IMR-90 (cell line): ENCODE data around the gene CIRBP. TPM values are rescaled to one million over a fixed set of nuclear protein-coding genes. Genes with fewer than 3 reads are reported as not detected.

ENCODE experiments used
- ATAC-seq: fragments of 200-7000 bp; cut with Tn5 transposase; 2 replicates; pipeline ENCODE4 v1.9.1; 2020; ENCODE audit warnings: low read depth, mild to moderate bottlenecking, moderate library complexity
- BruUV-seq: library from RNA; stranded (reverse); fragments of 400-500 nt; replicated peaks from 2 replicates; lab custom pipeline; 2021; lab: Mats Ljungman, UMichigan
- CTCF ChIA-PET: fragments of 300-600 bp; formaldehyde crosslinking; extraction: SDS; loops from one replicate; lab custom pipeline; 2021; ENCODE audit warnings: antibody characterized with exemption; lab: Yijun Ruan, JAX
- POLR2A ChIA-PET: fragments of 300-600 bp; sonication (Branson Sonifier 250); formaldehyde crosslinking; loops from one replicate; lab custom pipeline; 2022; ENCODE audit warnings: antibody characterized with exemption; ENCODE audit not compliant: unreplicated experiment; lab: Charles Lee
- DNase-seq: peaks from one replicate; pipeline ENCODE4 v3.0.0; 2013
- H2AFZ ChIP-seq: replicated peaks from 2 replicates; pipeline ENCODE3; 2013; ENCODE audit warnings: low read length, mild to moderate bottlenecking; ENCODE audit not compliant: poor library complexity
- H2AK5ac ChIP-seq: 2 replicates; pipeline ENCODE4 v1.6.1; 2013; ENCODE audit warnings: low read depth, low read length, inconsistent platforms
- H2AK9ac ChIP-seq: replicated peaks from 2 replicates; pipeline ENCODE3; 2013; ENCODE audit warnings: mild to moderate bottlenecking, low read depth, low read length, moderate library complexity; ENCODE audit not compliant: poor library complexity
- H2BK120ac ChIP-seq: 2 replicates; pipeline ENCODE4 v1.6.1; 2013; ENCODE audit warnings: low read depth, low read length, inconsistent platforms
- H2BK15ac ChIP-seq: 3 replicates; pipeline ENCODE4 v1.6.1; 2013; ENCODE audit warnings: low read depth, low read length, inconsistent platforms
- H2BK20ac ChIP-seq: 2 replicates; pipeline ENCODE4 v1.6.1; 2013; ENCODE audit warnings: low read depth, mild to moderate bottlenecking, inconsistent platforms, low read length, moderate library complexity
- H2BK5ac ChIP-seq: 2 replicates; pipeline ENCODE4 v1.6.1; 2013; ENCODE audit warnings: mild to moderate bottlenecking, low read depth, low read length, inconsistent platforms; ENCODE audit not compliant: poor library complexity, severe bottlenecking
- H3K14ac ChIP-seq: replicated peaks from 2 replicates; pipeline ENCODE4 v1.6.1; 2013; ENCODE audit warnings: low read depth, low read length, inconsistent platforms
- H3K18ac ChIP-seq: 2 replicates; pipeline ENCODE4 v1.6.1; 2013; ENCODE audit warnings: low read depth, low read length, control low read depth
- H3K23ac ChIP-seq: 2 replicates; pipeline ENCODE4 v1.6.1; 2013; ENCODE audit warnings: low read depth, low read length, inconsistent platforms
- H3K27ac ChIP-seq: 2 replicates; pipeline ENCODE4 v1.5.1; 2013; ENCODE audit warnings: mild to moderate bottlenecking, control low read depth, low read length; ENCODE audit not compliant: insufficient read depth
- H3K27me3 ChIP-seq: 2 replicates; pipeline ENCODE4 v1.6.1; 2013; ENCODE audit warnings: low read length; ENCODE audit not compliant: control insufficient read depth, insufficient read depth
- H3K36me3 ChIP-seq: 2 replicates; pipeline ENCODE4 v1.6.1; 2013; ENCODE audit warnings: low read length, mixed read lengths; ENCODE audit not compliant: control insufficient read depth, insufficient read depth
- H3K4ac ChIP-seq: 2 replicates; pipeline ENCODE4 v1.6.1; 2013; ENCODE audit warnings: low read depth, low read length, inconsistent platforms
- H3K4me1 ChIP-seq: 2 replicates; pipeline ENCODE4 v1.6.1; 2013; ENCODE audit warnings: low read length, mixed read lengths; ENCODE audit not compliant: control insufficient read depth, insufficient read depth
- H3K4me2 ChIP-seq: 2 replicates; pipeline ENCODE4 v1.6.1; 2013; ENCODE audit warnings: low read depth, mild to moderate bottlenecking, control low read depth, low read length, moderate library complexity
- H3K4me3 ChIP-seq: 2 replicates; pipeline ENCODE4 v1.5.1; 2013; ENCODE audit warnings: low read depth, mild to moderate bottlenecking, control low read depth, low read length, moderate library complexity; ENCODE audit not compliant: insufficient read depth
- H3K56ac ChIP-seq: 2 replicates; pipeline ENCODE4 v1.6.1; 2013; ENCODE audit warnings: low read length, inconsistent platforms; ENCODE audit not compliant: insufficient read depth; ENCODE audit errors: extremely low read depth
- H3K79me1 ChIP-seq, 2 experiments: 2 replicates each; pipeline ENCODE4 v1.6.1; 2013; ENCODE audit warnings: low read length in 2 of 2, inconsistent platforms in 1 of 2, low read depth in 1 of 2
- H3K9ac ChIP-seq: 2 replicates; pipeline ENCODE4 v1.6.1; 2013; ENCODE audit warnings: low read depth, low read length, control low read depth
- H3K9me1 ChIP-seq: 2 replicates; pipeline ENCODE4 v1.6.1; 2013; ENCODE audit warnings: low read length, inconsistent platforms; ENCODE audit not compliant: insufficient read depth
- H3K9me3 ChIP-seq: 2 replicates; pipeline ENCODE4 v1.6.1; 2013; ENCODE audit warnings: low read length; ENCODE audit not compliant: control insufficient read depth, insufficient read depth
- H4K20me1 ChIP-seq: 2 replicates; pipeline ENCODE4 v1.6.1; 2013; ENCODE audit warnings: low read length, inconsistent platforms; ENCODE audit not compliant: insufficient read depth
- H4K5ac ChIP-seq: 2 replicates; pipeline ENCODE4 v1.6.1; 2013; ENCODE audit warnings: mild to moderate bottlenecking, low read depth, low read length, control low read depth
- H4K8ac ChIP-seq, 2 experiments: 2 replicates each; pipeline ENCODE4 v1.6.1; 2013; ENCODE audit warnings: low read depth in 2 of 2, low read length in 2 of 2, control low read depth in 1 of 2, inconsistent platforms in 1 of 2
- H4K91ac ChIP-seq: 2 replicates; pipeline ENCODE4 v1.6.1; 2013; ENCODE audit warnings: low read depth, low read length, inconsistent platforms; ENCODE audit not compliant: insufficient read depth
- BHLHE40 ChIP-seq: fragments of 150-350 bp; IDR thresholded peaks from 2 replicates; pipeline ENCODE4 v1.6.1; 2016; ENCODE audit warnings: mild to moderate bottlenecking, low read depth, low read length
- CEBPB ChIP-seq: IDR thresholded peaks from 2 replicates; pipeline ENCODE4 v1.6.1; 2012; ENCODE audit warnings: low read depth, low read length, improper control_type of control experiment
- CHD1 ChIP-seq: IDR thresholded peaks from 2 replicates; pipeline ENCODE4 v1.6.1; 2012; ENCODE audit warnings: low read depth, low read length, improper control_type of control experiment
- CTCF ChIP-seq: conservative IDR thresholded peaks from 2 replicates; pipeline ENCODE4 v1.5.1; 2012; ENCODE audit warnings: mild to moderate bottlenecking, low read depth, low read length, improper control_type of control experiment
- FOS ChIP-seq: fragments of 150-350 bp; IDR thresholded peaks from 2 replicates; pipeline ENCODE4 v1.6.1; 2016; ENCODE audit warnings: low read depth, low read length
- MAFK ChIP-seq: IDR thresholded peaks from 2 replicates; pipeline ENCODE4 v1.6.1; 2012; ENCODE audit warnings: low read depth, low read length, improper control_type of control experiment
- MAZ ChIP-seq: IDR thresholded peaks from 2 replicates; pipeline ENCODE4 v1.6.1; 2012; ENCODE audit warnings: low read depth, mild to moderate bottlenecking, low read length, improper control_type of control experiment, moderate library complexity, borderline replicate concordance
- MXI1 ChIP-seq: IDR thresholded peaks from 2 replicates; pipeline ENCODE4 v1.6.1; 2012; ENCODE audit warnings: low read depth, mild to moderate bottlenecking, low read length, moderate library complexity, borderline replicate concordance
- NFE2L2 ChIP-seq: fragments of 150-350 bp; IDR thresholded peaks from 2 replicates; pipeline ENCODE4 v1.6.1; 2016; ENCODE audit warnings: low read depth, mild to moderate bottlenecking, low read length
- POLR2A ChIP-seq: IDR thresholded peaks from 2 replicates; pipeline ENCODE4 v1.6.1; 2012; ENCODE audit warnings: mild to moderate bottlenecking, low read depth, low read length
- RAD21 ChIP-seq: IDR thresholded peaks from 2 replicates; pipeline ENCODE4 v1.6.1; 2012; ENCODE audit warnings: low read length, improper control_type of control experiment
- SMC3 ChIP-seq: fragments of 150-350 bp; IDR thresholded peaks from 2 replicates; pipeline ENCODE4 v1.6.1; 2016; ENCODE audit warnings: low read depth, mild to moderate bottlenecking, antibody characterized with exemption, low read length, moderate library complexity
- WGBS, 2 experiments: methylation state at CpG; one replicate each; pipeline versions ENCODE4 v1.1.5 to v1.1.7; 2013; ENCODE audit warnings: missing lambda C conversion rate in 2 of 2; ENCODE audit not compliant: insufficient read length in 1 of 2; ENCODE audit errors: extremely low coverage in 2 of 2; 5-methylcytosine and 5-hydroxymethylcytosine counted together
- dilution Hi-C: fragments of 300-500 bp; cut with HindIII; formaldehyde crosslinking; loops from one replicate; pipeline ENCODE4 v1.14.3; 2018; ENCODE audit warnings: low sequenced_read_pairs; ENCODE audit not compliant: unreplicated experiment
- in situ Hi-C: fragments of 300-500 bp; cut with MboI; formaldehyde crosslinking; loops from 3 replicates; pipeline ENCODE4 v1.14.3; 2019; ENCODE audit warnings: low sequenced_read_pairs, inconsistent platforms, mixed read lengths
- intact Hi-C: fragments of 100-400 bp; cut with micrococcal nuclease; formaldehyde crosslinking; loops from 2 replicates; pipeline ENCODE4 v1.10.0; 2022
- polyA plus RNA-seq, 3 experiments: library from polyadenylated mRNA; depleted of rRNA; stranded (reverse); fragments of >200 nt; gene quantifications; 2 replicates each; pipeline ENCODE4 v1.2.3, GENCODE V29; 2012; ENCODE audit warnings: low replicate concordance in 1 of 3
- total RNA-seq: library from RNA; depleted of rRNA; stranded (reverse); fragments of >200 nt; gene quantifications from 2 replicates; pipeline ENCODE4 v1.2.3, GENCODE V29; 2012
- TF ChIP-seq, protein P1 (sequence below): fragments of 150-350 bp; IDR thresholded peaks from 2 replicates; pipeline ENCODE4 v1.6.1; 2017; ENCODE audit warnings: mild to moderate bottlenecking, antibody characterized with exemption, low read length, low read depth
- TF ChIP-seq, protein P2 (sequence below): fragments of 150-350 bp; IDR thresholded peaks from 2 replicates; pipeline ENCODE4 v1.6.1; 2016; ENCODE audit warnings: low read depth, mild to moderate bottlenecking, low read length, moderate library complexity, borderline replicate concordance

Gene CIRBP
- total and polyA plus RNA-seq, 2 of the 4 experiments (the other 2 are of a cell fraction), result 299 to 542 TPM

DNA sequence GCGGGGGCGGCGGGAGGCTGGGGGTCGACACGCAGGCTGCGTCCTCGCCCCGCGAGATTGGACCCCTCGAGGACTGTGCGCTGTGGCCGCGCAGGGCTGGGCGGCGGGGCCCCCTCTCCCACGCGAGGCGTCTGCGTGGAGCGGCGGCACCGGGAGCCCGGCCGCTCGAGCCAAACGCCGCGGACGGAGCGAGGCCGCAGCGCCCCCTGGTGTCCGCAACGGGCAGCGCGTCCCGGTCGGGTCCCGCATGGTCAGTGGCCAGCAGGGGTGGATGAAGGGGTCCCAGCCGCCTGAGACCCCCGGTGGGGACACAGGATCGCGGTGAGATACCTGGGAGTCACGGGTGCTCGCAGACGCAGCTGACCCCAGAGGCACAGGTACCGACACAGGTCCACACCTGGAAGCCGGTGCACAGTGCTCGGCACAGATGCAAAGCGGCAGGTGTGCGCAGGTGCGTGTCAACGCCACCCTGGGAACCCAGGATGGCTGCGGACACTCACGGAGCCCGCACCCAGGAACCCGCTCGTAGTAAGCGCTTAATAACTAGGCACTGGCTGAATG, 2.1 kb upstream of the CIRBP start:
- DNase-seq (no peak), ATAC-seq (peak; percentile 13)
- H2AK5ac ChIP-seq, result peak overlapping the region; percentile 87
- H3K9me1 ChIP-seq, result peaks cover 9% of the 10 kb centered on the region
- BruUV-seq, result no TSS peak
- H3K4me1 ChIP-seq, result peaks cover 51% of the 10 kb centered on the region
- intact Hi-C loops (loop anchor here (1.0 to 2.0 kb wide), 4 partner anchors 14 to 46 kb away; partner anchors contain the start of gene MIDN), dilution Hi-C loops (no loop called here), in situ Hi-C loops (no loop called here)
- H3K27ac ChIP-seq, result peak overlapping the region; percentile 93
- peak overlapping the region; percentile 51; the same call in 1 of the 2 replicates for H4K91ac ChIP-seq
- peaks cover 5 to 64% of the 10 kb centered on the region in 2 experiments; a peak in 3 of 4 replicates for H3K79me1 ChIP-seq
- no peak overlapping the region for H3K18ac ChIP-seq
- H4K20me1 ChIP-seq, result peaks cover 40% of the 10 kb centered on the region
- H2BK120ac ChIP-seq, result peak overlapping the region; percentile 57; the same call in 1 of the 2 replicates
- H3K56ac ChIP-seq, result no peak overlapping the region; the same call in 1 of the 2 replicates
- peak overlapping the region; percentile 61 for H3K4me3 ChIP-seq
- no peak overlapping the region for H2BK15ac ChIP-seq
- peak overlapping the region; percentile 47 for H3K4ac ChIP-seq
- CTCF ChIA-PET, result interaction anchor here (0.6 to 3.5 kb wide), 6 partner anchors 12 to 620 kb away, joined by 3 to 64 read pairs (median 4); partner anchors contain the start of gene ATP5F1D
- no peaks in the 10 kb centered on the region for H3K9me3 ChIP-seq
- 0 out of 2 replicates have a peak overlapping the region, but pooled peaks have one; percentile 27 for H3K14ac ChIP-seq
- peaks cover 13% of the 10 kb centered on the region for H3K36me3 ChIP-seq
- H3K9ac ChIP-seq, result peak overlapping the region; percentile 54
- H2AK9ac ChIP-seq, result peak overlapping the region; percentile 98
- H2BK5ac ChIP-seq, result peak overlapping the region; percentile 88
- H3K4me2 ChIP-seq, result peak overlapping the region; percentile 85
- no peak overlapping the region; a peak in 1 of 4 replicates for H4K8ac ChIP-seq
- POLR2A ChIA-PET, result interaction anchor here (0.6 to 1.8 kb wide), 7 partner anchors 8 to 176 kb away, joined by 3 to 24 read pairs (median 6); partner anchors contain the start of gene FAM174C
- 3% methylated on average over 39 of the region's 59 CpGs; no CpG with 5 or more reads in 1 of the 2 experiments for WGBS, 2 experiments
- no peak overlapping the region; the same call in 1 of the 2 replicates for H2BK20ac ChIP-seq
- H2AFZ ChIP-seq, result peak overlapping the region; percentile 90
- H3K23ac ChIP-seq, result peak overlapping the region; percentile 68; the same call in 1 of the 2 replicates
- no peaks in the 10 kb centered on the region for H3K27me3 ChIP-seq
- no peak overlapping the region for H4K5ac ChIP-seq
- TF ChIP-seq RAD21 (peak; percentile 76), MXI1 (peak; percentile 54; the same call in 1 of the 2 replicates), SMC3 (peak; percentile 65), CEBPB (no peak), POLR2A (no peak; the same call in 1 of the 2 replicates), MAZ (peak; percentile 61; the same call in 1 of the 2 replicates), MAFK (no peak), NFE2L2 (no peak), BHLHE40 (no peak), CHD1 (no peak), CTCF (peak; percentile 88), FOS (no peak)
- TF ChIP-seq, protein P1, sequence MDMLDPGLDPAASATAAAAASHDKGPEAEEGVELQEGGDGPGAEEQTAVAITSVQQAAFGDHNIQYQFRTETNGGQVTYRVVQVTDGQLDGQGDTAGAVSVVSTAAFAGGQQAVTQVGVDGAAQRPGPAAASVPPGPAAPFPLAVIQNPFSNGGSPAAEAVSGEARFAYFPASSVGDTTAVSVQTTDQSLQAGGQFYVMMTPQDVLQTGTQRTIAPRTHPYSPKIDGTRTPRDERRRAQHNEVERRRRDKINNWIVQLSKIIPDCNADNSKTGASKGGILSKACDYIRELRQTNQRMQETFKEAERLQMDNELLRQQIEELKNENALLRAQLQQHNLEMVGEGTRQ, result 0 out of 2 replicates have a peak, but pooled peaks have one; percentile 1
- TF ChIP-seq, protein P2, sequence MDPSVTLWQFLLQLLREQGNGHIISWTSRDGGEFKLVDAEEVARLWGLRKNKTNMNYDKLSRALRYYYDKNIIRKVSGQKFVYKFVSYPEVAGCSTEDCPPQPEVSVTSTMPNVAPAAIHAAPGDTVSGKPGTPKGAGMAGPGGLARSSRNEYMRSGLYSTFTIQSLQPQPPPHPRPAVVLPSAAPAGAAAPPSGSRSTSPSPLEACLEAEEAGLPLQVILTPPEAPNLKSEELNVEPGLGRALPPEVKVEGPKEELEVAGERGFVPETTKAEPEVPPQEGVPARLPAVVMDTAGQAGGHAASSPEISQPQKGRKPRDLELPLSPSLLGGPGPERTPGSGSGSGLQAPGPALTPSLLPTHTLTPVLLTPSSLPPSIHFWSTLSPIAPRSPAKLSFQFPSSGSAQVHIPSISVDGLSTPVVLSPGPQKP, result no peak
